ENCODE data around the gene BMPR1A. TPM values are rescaled to one million over a fixed set of nuclear protein-coding genes. Genes with fewer than 3 reads are reported as not detected.

Gene BMPR1A
- total and polyA plus RNA-seq, 2 experiments from 2014 or later = 14.2 to 82.5 TPM

DNA sequence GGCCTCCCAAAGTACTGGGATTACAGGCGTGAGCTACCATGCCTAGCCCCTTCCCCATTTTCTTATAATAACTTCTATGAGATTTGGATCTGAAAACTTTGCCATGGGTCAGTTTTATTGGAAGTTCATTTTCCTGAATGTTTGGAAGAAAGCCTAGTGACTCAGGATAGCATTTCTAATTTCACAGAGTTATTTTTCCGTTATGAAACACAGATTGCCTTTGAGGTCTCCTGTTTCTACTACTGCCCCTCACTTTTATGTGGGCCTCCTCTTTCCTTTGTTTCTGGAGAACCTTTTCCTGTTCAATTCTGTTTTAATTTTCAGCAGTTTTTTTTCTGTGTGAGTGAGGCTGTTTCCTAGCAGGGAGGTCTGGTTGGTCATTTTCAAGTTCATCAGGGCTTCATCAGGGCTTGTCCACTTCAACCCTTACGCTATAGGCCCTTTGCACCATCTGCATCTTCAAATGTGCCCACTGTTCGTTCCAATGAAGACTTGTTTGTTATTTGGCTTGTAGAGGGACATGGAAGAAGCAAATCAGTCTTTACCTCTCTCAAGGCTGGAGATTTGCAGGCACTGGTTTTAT, 58.7 kb downstream of the BMPR1A start (continued):
- TF ChIP-seq CREB1 (CRISPR knock-in tag; IDR thresholded peaks at IDR 0.05; ENCODE audit: low read depth) = no peak

DNA sequence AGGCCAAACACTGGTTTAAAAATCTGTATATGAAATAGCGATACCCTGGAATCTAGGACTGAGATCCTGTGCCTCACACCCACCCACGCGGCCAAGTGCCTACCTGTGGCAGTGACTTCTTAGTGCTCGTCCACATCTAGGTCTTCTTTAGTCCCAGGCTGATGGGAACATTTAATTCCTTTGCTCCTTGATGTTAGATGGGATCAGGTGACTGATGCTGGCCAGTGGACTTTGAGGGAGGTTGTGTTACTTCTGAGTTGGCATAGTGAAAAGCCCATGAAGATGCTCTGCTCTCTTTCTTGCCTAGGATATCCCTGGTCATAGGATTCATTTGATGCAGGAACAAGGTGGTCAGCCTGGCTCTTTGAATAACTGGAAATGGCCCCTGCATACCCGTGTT, 59.2 kb downstream of the BMPR1A start:
- no peak overlapping the region for H2AFZ ChIP-seq
- TF ChIP-seq, protein P1, sequence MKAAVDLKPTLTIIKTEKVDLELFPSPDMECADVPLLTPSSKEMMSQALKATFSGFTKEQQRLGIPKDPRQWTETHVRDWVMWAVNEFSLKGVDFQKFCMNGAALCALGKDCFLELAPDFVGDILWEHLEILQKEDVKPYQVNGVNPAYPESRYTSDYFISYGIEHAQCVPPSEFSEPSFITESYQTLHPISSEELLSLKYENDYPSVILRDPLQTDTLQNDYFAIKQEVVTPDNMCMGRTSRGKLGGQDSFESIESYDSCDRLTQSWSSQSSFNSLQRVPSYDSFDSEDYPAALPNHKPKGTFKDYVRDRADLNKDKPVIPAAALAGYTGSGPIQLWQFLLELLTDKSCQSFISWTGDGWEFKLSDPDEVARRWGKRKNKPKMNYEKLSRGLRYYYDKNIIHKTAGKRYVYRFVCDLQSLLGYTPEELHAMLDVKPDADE (IDR thresholded peaks at IDR 0.05) = no peak
- TF ChIP-seq POLR2AphosphoS5 (IDR thresholded peaks at IDR 0.05; ENCODE audit: low read depth) (no peak), NANOG (IDR thresholded peaks at IDR 0.05; ENCODE audit: borderline replicate concordance) (no peak), STAT1 (IDR thresholded peaks at IDR 0.05; ENCODE audit: unreplicated experiment) (no peak), ZNF331 (CRISPR knock-in tag; IDR thresholded peaks at IDR 0.05; ENCODE audit: low read depth) (no peak), ZNF114 (CRISPR knock-in tag; IDR thresholded peaks at IDR 0.05) (no peak), EZH2 (IDR thresholded peaks at IDR 0.05; ENCODE audit: low read depth, unreplicated experiment) (no peak), JUNB (IDR thresholded peaks at IDR 0.05; ENCODE audit: unreplicated experiment) (no peak)
- TF ChIP-seq, protein P2, sequence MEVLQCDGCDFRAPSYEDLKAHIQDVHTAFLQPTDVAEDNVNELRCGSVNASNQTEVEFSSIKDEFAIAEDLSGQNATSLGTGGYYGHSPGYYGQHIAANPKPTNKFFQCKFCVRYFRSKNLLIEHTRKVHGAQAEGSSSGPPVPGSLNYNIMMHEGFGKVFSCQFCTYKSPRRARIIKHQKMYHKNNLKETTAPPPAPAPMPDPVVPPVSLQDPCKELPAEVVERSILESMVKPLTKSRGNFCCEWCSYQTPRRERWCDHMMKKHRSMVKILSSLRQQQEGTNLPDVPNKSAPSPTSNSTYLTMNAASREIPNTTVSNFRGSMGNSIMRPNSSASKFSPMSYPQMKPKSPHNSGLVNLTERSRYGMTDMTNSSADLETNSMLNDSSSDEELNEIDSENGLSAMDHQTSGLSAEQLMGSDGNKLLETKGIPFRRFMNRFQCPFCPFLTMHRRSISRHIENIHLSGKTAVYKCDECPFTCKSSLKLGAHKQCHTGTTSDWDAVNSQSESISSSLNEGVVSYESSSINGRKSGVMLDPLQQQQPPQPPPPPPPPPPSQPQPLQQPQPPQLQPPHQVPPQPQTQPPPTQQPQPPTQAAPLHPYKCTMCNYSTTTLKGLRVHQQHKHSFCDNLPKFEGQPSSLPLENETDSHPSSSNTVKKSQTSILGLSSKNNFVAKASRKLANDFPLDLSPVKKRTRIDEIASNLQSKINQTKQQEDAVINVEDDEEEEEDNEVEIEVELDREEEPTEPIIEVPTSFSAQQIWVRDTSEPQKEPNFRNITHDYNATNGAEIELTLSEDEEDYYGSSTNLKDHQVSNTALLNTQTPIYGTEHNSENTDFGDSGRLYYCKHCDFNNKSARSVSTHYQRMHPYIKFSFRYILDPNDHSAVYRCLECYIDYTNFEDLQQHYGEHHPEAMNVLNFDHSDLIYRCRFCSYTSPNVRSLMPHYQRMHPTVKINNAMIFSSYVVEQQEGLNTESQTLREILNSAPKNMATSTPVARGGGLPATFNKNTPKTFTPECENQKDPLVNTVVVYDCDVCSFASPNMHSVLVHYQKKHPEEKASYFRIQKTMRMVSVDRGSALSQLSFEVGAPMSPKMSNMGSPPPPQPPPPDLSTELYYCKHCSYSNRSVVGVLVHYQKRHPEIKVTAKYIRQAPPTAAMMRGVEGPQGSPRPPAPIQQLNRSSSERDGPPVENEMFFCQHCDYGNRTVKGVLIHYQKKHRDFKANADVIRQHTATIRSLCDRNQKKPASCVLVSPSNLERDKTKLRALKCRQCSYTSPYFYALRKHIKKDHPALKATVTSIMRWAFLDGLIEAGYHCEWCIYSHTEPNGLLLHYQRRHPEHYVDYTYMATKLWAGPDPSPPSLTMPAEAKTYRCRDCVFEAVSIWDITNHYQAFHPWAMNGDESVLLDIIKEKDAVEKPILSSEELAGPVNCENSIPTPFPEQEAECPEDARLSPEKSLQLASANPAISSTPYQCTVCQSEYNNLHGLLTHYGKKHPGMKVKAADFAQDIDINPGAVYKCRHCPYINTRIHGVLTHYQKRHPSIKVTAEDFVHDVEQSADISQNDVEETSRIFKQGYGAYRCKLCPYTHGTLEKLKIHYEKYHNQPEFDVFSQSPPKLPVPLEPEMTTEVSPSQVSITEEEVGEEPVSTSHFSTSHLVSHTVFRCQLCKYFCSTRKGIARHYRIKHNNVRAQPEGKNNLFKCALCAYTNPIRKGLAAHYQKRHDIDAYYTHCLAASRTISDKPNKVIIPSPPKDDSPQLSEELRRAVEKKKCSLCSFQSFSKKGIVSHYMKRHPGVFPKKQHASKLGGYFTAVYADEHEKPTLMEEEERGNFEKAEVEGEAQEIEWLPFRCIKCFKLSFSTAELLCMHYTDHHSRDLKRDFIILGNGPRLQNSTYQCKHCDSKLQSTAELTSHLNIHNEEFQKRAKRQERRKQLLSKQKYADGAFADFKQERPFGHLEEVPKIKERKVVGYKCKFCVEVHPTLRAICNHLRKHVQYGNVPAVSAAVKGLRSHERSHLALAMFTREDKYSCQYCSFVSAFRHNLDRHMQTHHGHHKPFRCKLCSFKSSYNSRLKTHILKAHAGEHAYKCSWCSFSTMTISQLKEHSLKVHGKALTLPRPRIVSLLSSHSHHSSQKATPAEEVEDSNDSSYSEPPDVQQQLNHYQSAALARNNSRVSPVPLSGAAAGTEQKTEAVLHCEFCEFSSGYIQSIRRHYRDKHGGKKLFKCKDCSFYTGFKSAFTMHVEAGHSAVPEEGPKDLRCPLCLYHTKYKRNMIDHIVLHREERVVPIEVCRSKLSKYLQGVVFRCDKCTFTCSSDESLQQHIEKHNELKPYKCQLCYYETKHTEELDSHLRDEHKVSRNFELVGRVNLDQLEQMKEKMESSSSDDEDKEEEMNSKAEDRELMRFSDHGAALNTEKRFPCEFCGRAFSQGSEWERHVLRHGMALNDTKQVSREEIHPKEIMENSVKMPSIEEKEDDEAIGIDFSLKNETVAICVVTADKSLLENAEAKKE (CRISPR knock-in tag; IDR thresholded peaks at IDR 0.05) = no peak
- TF ChIP-seq, protein P3, sequence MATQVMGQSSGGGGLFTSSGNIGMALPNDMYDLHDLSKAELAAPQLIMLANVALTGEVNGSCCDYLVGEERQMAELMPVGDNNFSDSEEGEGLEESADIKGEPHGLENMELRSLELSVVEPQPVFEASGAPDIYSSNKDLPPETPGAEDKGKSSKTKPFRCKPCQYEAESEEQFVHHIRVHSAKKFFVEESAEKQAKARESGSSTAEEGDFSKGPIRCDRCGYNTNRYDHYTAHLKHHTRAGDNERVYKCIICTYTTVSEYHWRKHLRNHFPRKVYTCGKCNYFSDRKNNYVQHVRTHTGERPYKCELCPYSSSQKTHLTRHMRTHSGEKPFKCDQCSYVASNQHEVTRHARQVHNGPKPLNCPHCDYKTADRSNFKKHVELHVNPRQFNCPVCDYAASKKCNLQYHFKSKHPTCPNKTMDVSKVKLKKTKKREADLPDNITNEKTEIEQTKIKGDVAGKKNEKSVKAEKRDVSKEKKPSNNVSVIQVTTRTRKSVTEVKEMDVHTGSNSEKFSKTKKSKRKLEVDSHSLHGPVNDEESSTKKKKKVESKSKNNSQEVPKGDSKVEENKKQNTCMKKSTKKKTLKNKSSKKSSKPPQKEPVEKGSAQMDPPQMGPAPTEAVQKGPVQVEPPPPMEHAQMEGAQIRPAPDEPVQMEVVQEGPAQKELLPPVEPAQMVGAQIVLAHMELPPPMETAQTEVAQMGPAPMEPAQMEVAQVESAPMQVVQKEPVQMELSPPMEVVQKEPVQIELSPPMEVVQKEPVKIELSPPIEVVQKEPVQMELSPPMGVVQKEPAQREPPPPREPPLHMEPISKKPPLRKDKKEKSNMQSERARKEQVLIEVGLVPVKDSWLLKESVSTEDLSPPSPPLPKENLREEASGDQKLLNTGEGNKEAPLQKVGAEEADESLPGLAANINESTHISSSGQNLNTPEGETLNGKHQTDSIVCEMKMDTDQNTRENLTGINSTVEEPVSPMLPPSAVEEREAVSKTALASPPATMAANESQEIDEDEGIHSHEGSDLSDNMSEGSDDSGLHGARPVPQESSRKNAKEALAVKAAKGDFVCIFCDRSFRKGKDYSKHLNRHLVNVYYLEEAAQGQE (IDR thresholded peaks at IDR 0.05; ENCODE audit: unreplicated experiment) = no peak
- TF ChIP-seq, protein P4, sequence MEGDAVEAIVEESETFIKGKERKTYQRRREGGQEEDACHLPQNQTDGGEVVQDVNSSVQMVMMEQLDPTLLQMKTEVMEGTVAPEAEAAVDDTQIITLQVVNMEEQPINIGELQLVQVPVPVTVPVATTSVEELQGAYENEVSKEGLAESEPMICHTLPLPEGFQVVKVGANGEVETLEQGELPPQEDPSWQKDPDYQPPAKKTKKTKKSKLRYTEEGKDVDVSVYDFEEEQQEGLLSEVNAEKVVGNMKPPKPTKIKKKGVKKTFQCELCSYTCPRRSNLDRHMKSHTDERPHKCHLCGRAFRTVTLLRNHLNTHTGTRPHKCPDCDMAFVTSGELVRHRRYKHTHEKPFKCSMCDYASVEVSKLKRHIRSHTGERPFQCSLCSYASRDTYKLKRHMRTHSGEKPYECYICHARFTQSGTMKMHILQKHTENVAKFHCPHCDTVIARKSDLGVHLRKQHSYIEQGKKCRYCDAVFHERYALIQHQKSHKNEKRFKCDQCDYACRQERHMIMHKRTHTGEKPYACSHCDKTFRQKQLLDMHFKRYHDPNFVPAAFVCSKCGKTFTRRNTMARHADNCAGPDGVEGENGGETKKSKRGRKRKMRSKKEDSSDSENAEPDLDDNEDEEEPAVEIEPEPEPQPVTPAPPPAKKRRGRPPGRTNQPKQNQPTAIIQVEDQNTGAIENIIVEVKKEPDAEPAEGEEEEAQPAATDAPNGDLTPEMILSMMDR (conservative IDR thresholded peaks at IDR 0.05; ENCODE audit: low read depth in 2 of 2) = no peak
- 0 out of 2 replicates have a peak overlapping the region, but pooled peaks have one; percentile 23 for H3K4me2 ChIP-seq
- peaks cover 63% of the 10 kb centered on the region for H3K4me1 ChIP-seq (ENCODE audit: insufficient read depth)
- peaks cover 100% of the 10 kb centered on the region for H3K79me2 ChIP-seq (replicated peaks; ENCODE audit: insufficient read depth)
- H3F3A ChIP-seq (replicated peaks; ENCODE audit: low read depth) = no peaks in the 10 kb centered on the region
- H3K9me2 ChIP-seq (ENCODE audit: insufficient read depth) = no peaks in the 10 kb centered on the region
- H3K9me3 Mint-ChIP-seq = no peaks in the 10 kb centered on the region
- peaks cover 63% of the 10 kb centered on the region for H4K20me1 ChIP-seq (replicated peaks; ENCODE audit: insufficient read depth)
- peaks cover 15% of the 10 kb centered on the region; the same call in 2 of the 3 replicates for H3K36me3 Mint-ChIP-seq (ENCODE audit: low read depth)
- peaks cover 2% of the 10 kb centered on the region for H3K27me3 Mint-ChIP-seq (ENCODE audit: insufficient read depth, low read depth, poor library complexity)
- DNase-seq (ENCODE audit: low spot score) = no peak
- no peaks in the 10 kb centered on the region for H3K36me3 ChIP-seq (ENCODE audit: insufficient read depth)
- no peaks in the 10 kb centered on the region for H3K27me3 ChIP-seq (ENCODE audit: insufficient read depth)
- ATAC-seq = no peak
- no peak overlapping the region for H3K27ac Mint-ChIP-seq
- peaks cover 57% of the 10 kb centered on the region for H3K4me1 Mint-ChIP-seq
- H3K4me3 Mint-ChIP-seq = no peak overlapping the region
- peak overlapping the region; percentile 17; the same call in 1 of the 2 replicates for H3K27ac ChIP-seq (ENCODE audit: low read depth)
- no peak overlapping the region for H3K4me3 ChIP-seq
